ENCODE data around the gene PCDHGB6. TPM values are rescaled to one million over a fixed set of nuclear protein-coding genes. Genes with fewer than 3 reads are reported as not detected.
A peak's percentile ranks its signal among the peaks of the same experiment; 100 is the strongest.
"Not testable (repeated sequence)": the region's sequence is repeated elsewhere in the genome, so short reads cannot be mapped to it uniquely, and the experiment has no call there.

PCDHGB6 gene
- total RNA-seq, 6 experiments from 2014 or later = 0.79 to 1.4 (median 1.1) TPM

DNA sequence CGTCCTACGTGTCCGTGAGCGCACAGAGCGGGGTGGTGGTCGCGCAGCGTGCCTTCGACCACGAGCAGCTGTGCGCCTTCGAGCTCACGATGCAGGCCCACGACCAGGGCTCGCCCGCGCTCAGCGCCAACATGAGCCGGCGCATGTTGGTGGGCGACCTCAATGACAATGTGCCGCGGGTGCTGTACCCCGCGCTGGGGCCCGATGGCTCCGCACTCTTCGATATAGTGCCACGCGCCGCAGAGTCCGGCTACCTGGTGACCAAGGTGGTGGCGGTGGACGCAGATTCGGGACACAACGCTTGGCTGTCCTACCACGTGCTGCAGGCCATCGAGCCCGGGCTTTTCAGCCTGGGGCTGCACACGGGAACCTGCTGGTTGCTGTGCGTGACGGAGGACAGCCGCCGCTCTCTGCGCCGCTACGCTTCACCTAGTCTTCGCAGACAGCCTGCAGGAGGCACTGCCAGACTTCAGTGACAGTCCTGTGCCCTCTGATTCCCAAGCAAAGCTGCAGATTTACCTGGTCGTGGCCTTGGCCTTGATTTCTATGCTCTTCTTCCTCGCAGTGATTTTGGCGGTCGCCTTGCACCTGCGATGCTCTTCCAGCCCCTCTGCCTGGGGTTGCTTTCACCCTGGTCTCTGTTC is 20.1 kb downstream of the PCDHGB6 start:
- peaks cover 45% of the 10 kb centered on the region for H3K9me3 Mint-ChIP-seq
- H3K36me3 Mint-ChIP-seq (ENCODE audit: low read depth) = peaks cover 54% of the 10 kb centered on the region
- TF ChIP-seq CTCF (IDR thresholded peaks at IDR 0.05) = no peak
- H3K27ac Mint-ChIP-seq = no peak overlapping the region
- peaks cover 7% of the 10 kb centered on the region for H3K27me3 Mint-ChIP-seq (ENCODE audit: insufficient read depth)
- no peak overlapping the region for H3K4me3 Mint-ChIP-seq
- H3K4me1 Mint-ChIP-seq (ENCODE audit: low read depth) = peaks cover 29% of the 10 kb centered on the region
- no peak for DNase-seq

DNA sequence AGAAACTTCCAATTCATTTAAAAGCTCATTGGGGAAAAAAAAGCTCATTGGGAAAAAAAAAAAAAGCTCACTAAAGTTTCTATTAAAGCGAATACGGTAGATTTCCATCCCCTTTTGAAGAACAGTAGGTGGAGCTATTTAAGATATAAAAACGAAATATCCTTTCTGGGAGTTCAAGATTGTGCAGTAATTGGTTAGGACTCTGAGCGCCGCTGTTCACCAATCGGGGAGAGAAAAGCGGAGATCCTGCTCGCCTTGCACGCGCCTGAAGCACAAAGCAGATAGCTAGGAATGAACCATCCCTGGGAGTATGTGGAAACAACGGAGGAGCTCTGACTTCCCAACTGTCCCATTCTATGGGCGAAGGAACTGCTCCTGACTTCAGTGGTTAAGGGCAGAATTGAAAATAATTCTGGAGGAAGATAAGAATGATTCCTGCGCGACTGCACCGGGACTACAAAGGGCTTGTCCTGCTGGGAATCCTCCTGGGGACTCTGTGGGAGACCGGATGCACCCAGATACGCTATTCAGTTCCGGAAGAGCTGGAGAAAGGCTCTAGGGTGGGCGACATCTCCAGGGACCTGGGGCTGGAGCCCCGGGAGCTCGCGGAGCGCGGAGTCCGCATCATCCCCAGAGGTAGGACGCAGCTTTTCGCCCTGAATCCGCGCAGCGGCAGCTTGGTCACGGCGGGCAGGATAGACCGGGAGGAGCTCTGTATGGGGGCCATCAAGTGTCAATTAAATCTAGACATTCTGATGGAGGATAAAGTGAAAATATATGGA is 22.7 kb downstream of the PCDHGB6 start, which contains the start of gene PCDHGA12:
PCDHGA12 (plus strand) TSS at position 176 of the 782 bp plus-strand sequence; CDS start at position 429, 253 bp downstream.
- H3K4me3 Mint-ChIP-seq = peak within 1 kb of the TSS; percentile 81
- H3K27ac Mint-ChIP-seq = peak within 1 kb of the TSS; percentile 76
- DNase-seq = peak; percentile 88
- peak; percentile 83 for TF ChIP-seq CTCF (IDR thresholded peaks at IDR 0.05)
- peaks cover 35% of the 10 kb centered on the region for H3K4me1 Mint-ChIP-seq (ENCODE audit: low read depth)
- H3K9me3 Mint-ChIP-seq = peaks cover 43% of the 10 kb centered on the region
- H3K27me3 Mint-ChIP-seq (ENCODE audit: insufficient read depth) = peaks cover 5% of the 10 kb centered on the region
- peaks cover 52% of the 10 kb centered on the region for H3K36me3 Mint-ChIP-seq (ENCODE audit: low read depth)

GRCh38 chr5:141431286-141431685 is 23.5 kb downstream of the PCDHGB6 start:
- H3K36me3 Mint-ChIP-seq (ENCODE audit: low read depth) = peaks cover 46% of the 10 kb centered on the region
- peaks cover 43% of the 10 kb centered on the region for H3K9me3 Mint-ChIP-seq
- H3K27me3 Mint-ChIP-seq (ENCODE audit: insufficient read depth) = peaks cover 5% of the 10 kb centered on the region
- no peak overlapping the region for H3K27ac Mint-ChIP-seq
- DNase-seq = no peak
- H3K4me3 Mint-ChIP-seq = no peak overlapping the region; the same call in 1 of the 2 replicates
- no peak for TF ChIP-seq CTCF (IDR thresholded peaks at IDR 0.05)
- peaks cover 43% of the 10 kb centered on the region for H3K4me1 Mint-ChIP-seq (ENCODE audit: low read depth)

DNA sequence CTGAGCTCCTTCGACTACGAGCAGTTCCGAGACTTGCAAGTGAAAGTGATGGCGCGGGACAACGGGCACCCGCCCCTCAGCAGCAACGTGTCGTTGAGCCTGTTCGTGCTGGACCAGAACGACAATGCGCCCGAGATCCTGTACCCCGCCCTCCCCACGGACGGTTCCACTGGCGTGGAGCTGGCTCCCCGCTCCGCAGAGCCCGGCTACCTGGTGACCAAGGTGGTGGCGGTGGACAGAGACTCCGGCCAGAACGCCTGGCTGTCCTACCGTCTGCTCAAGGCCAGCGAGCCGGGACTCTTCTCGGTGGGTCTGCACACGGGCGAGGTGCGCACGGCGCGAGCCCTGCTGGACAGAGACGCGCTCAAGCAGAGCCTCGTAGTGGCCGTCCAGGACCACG is 24.5 kb downstream of the PCDHGB6 start:
- H3K4me1 Mint-ChIP-seq (ENCODE audit: low read depth) = peaks cover 53% of the 10 kb centered on the region
- peaks cover 34% of the 10 kb centered on the region for H3K9me3 Mint-ChIP-seq
- H3K4me3 Mint-ChIP-seq; DNase-seq; H3K27ac Mint-ChIP-seq; H3K27me3 Mint-ChIP-seq (ENCODE audit: insufficient read depth): not testable (repeated sequence)
- peaks cover 38% of the 10 kb centered on the region for H3K36me3 Mint-ChIP-seq (ENCODE audit: low read depth)

DNA sequence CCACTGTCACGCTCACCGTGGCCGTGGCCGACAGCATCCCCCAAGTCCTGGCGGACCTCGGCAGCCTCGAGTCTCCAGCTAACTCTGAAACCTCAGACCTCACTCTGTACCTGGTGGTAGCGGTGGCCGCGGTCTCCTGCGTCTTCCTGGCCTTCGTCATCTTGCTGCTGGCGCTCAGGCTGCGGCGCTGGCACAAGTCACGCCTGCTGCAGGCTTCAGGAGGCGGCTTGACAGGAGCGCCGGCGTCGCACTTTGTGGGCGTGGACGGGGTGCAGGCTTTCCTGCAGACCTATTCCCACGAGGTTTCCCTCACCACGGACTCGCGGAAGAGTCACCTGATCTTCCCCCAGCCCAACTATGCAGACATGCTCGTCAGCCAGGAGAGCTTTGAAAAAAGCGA is 24.9 kb downstream of the PCDHGB6 start:
- not testable (repeated sequence) for H3K27me3 Mint-ChIP-seq (ENCODE audit: insufficient read depth); H3K27ac Mint-ChIP-seq; DNase-seq
- Mint-ChIP-seq H3K9me3 (peaks cover 33% of the 10 kb centered on the region), H3K4me3 (peak overlapping the region; percentile 28; the same call in 1 of the 2 replicates), H3K4me1 (ENCODE audit: low read depth) (peaks cover 57% of the 10 kb centered on the region), H3K36me3 (ENCODE audit: low read depth) (peaks cover 38% of the 10 kb centered on the region)

DNA sequence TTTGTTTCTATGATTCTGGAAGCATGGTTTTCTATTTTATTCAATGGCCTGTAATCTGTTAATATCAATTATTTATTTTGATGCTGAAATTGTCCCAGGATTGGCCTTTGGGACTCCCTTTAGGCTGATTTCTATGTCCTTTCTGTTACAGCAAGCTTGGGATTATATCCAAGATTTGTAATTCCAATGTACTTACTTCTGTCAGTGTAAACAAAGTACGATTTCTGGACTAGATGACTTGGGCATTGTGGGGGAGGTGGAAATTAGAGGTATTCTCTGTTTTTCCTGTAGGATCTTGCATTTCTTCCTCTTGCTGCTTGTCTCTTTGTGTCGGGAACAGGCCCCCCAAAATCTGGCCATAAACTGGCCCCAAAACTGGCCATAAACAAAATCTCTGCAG is 26.2 kb downstream of the PCDHGB6 start:
- peak; percentile 45 for DNase-seq
- Mint-ChIP-seq H3K9me3 (peaks cover 27% of the 10 kb centered on the region), H3K4me1 (ENCODE audit: low read depth) (peaks cover 64% of the 10 kb centered on the region), H3K27ac (peak overlapping the region; percentile 25; the same call in 1 of the 2 replicates), H3K4me3 (peak overlapping the region; percentile 57), H3K36me3 (ENCODE audit: low read depth) (peaks cover 32% of the 10 kb centered on the region), H3K27me3 (ENCODE audit: insufficient read depth) (peaks cover 5% of the 10 kb centered on the region)
- TF ChIP-seq CTCF (IDR thresholded peaks at IDR 0.05) = no peak
